GM12878 (cell line): ENCODE data around the gene ERC2. TPM values are rescaled to one million over a fixed set of nuclear protein-coding genes. Genes with fewer than 3 reads are reported as not detected.

ENCODE experiments used
- ATAC-seq: fragments of 200-7000 bp; cut with Tn5 transposase; 3 replicates; pipeline ENCODE4 v1.9.1; 2020; ENCODE audit warnings: mild to moderate bottlenecking, moderate library complexity
- BruUV-seq: library from RNA; stranded (reverse); fragments of 400-500 nt; replicated peaks from 2 replicates; lab custom pipeline; 2021; lab: Mats Ljungman, UMichigan
- CTCF ChIA-PET: fragments of 300-600 bp; sonication (Branson Sonifier 250); formaldehyde crosslinking; extraction: SDS; loops from one replicate; lab custom pipeline; 2021; ENCODE audit warnings: inconsistent platforms; lab: Yijun Ruan, JAX
- POLR2A ChIA-PET: fragments of 350-600 bp; formaldehyde crosslinking; extraction: SDS; loops from one replicate; lab custom pipeline; 2021; ENCODE audit warnings: inconsistent platforms; lab: Charles Lee
- RAD21 ChIA-PET: fragments of 300-600 bp; sonication (Branson Sonifier 250); formaldehyde crosslinking; loops from one replicate; lab custom pipeline; 2023; ENCODE audit warnings: antibody characterized with exemption; ENCODE audit not compliant: unreplicated experiment; lab: Charles Lee
- SMC1A ChIA-PET: fragments of 300-600 bp; sonication (Branson Sonifier 250); formaldehyde crosslinking; loops from one replicate; lab custom pipeline; 2023; ENCODE audit not compliant: unreplicated experiment, uncharacterized antibody; lab: Charles Lee
- DNase-seq: peaks from one replicate; pipeline ENCODE4 v3.0.0-alpha.2; 2011; ENCODE audit warnings: low read depth, low spot score
- FAIRE-seq: peaks from 3 replicates; lab custom pipeline; 2011; peaks lifted over from hg19 to GRCh38; lab: Jason Lieb, UNC
- H2AFZ ChIP-seq: 2 replicates; pipeline ENCODE4 v1.6.0; 2011; ENCODE audit warnings: low read depth, low read length, control low read depth; ENCODE audit not compliant: control insufficient read depth
- H3K27ac ChIP-seq: 2 replicates; pipeline ENCODE4 v1.5.1; 2011; ENCODE audit warnings: control low read depth; ENCODE audit not compliant: control insufficient read depth, insufficient read depth
- H3K27me3 ChIP-seq, 2 experiments: replicated peaks in 1 of 2; 2 replicates each; pipeline versions ENCODE4 v1.6.0 to v1.6.1; 2011; ENCODE audit warnings: low read length in 1 of 2; ENCODE audit not compliant: control insufficient read depth in 2 of 2, insufficient read depth in 2 of 2
- H3K36me3 ChIP-seq, 2 experiments: 2 replicates each; pipeline ENCODE4 v1.5.1; 2011; ENCODE audit warnings: low read length in 1 of 2; ENCODE audit not compliant: control insufficient read depth in 2 of 2, insufficient read depth in 2 of 2
- H3K4me1 ChIP-seq: 2 replicates; pipeline ENCODE4 v1.6.1; 2011; ENCODE audit warnings: mild to moderate bottlenecking, low read length, moderate library complexity, mixed read lengths; ENCODE audit not compliant: control insufficient read depth, insufficient read depth
- H3K4me2 ChIP-seq: 2 replicates; pipeline ENCODE4 v1.6.0; 2011; ENCODE audit warnings: control low read depth; ENCODE audit not compliant: control insufficient read depth, insufficient read depth
- H3K4me3 ChIP-seq: fragments of 200-600 bp; sonication (generic); 2 replicates; pipeline ENCODE4 v1.5.1; 2016
- H3K79me2 ChIP-seq: 2 replicates; pipeline ENCODE4 v1.6.0; 2011; ENCODE audit warnings: low read length; ENCODE audit not compliant: control insufficient read depth, insufficient read depth
- H3K9ac ChIP-seq: 2 replicates; pipeline ENCODE4 v1.8.0; 2011; ENCODE audit warnings: low read length, control low read depth, mixed read lengths; ENCODE audit not compliant: control insufficient read depth, insufficient read depth
- H3K9me3 ChIP-seq: replicated peaks from 3 replicates; pipeline ENCODE4 v1.5.1; 2011; ENCODE audit warnings: mild to moderate bottlenecking, low read length; ENCODE audit not compliant: control insufficient read depth, insufficient read depth
- H4K20me1 ChIP-seq: 2 replicates; pipeline ENCODE4 v1.6.0; 2011; ENCODE audit not compliant: control insufficient read depth, insufficient read depth
- BCL11A ChIP-seq: IDR thresholded peaks from 2 replicates; pipeline ENCODE4 v1.6.1; 2011; ENCODE audit warnings: low read depth, low read length
- BRCA1 ChIP-seq: IDR thresholded peaks from 2 replicates; pipeline ENCODE4 v1.6.1; 2011; ENCODE audit warnings: low read depth, low read length, improper control_type of control experiment
- CBFB ChIP-seq: IDR thresholded peaks from 2 replicates; pipeline ENCODE4 v1.6.1; 2016; ENCODE audit warnings: antibody characterized with exemption, low read depth
- EP300 ChIP-seq, 2 experiments: fragments of 150-350 bp in 1 of 2; IDR thresholded peaks; 2 replicates each; pipeline ENCODE4 v1.6.1; 2011 to 2012; ENCODE audit warnings: low read depth in 2 of 2, low read length in 2 of 2, borderline replicate concordance in 1 of 2, improper control_type of control experiment in 1 of 2, inconsistent platforms in 1 of 2; ENCODE audit not compliant: control insufficient read depth in 1 of 2
- HDAC6 ChIP-seq: fragments of 200-600 bp; sonication (generic); IDR thresholded peaks from one replicate; pipeline ENCODE4 v1.8.0; 2017; ENCODE audit warnings: antibody characterized with exemption; ENCODE audit not compliant: unreplicated experiment
- PRDM15 ChIP-seq: fragments of 450-650 bp; formaldehyde crosslinking; IDR thresholded peaks from 2 replicates; pipeline ENCODE4 v1.4.0; 2020; ENCODE audit warnings: mild to moderate bottlenecking, moderate library complexity
- RCOR1 ChIP-seq: conservative IDR thresholded peaks from 2 replicates; pipeline ENCODE4 v1.6.1; 2012; ENCODE audit warnings: low read depth, low read length, improper control_type of control experiment
- SIN3A ChIP-seq: IDR thresholded peaks from 2 replicates; pipeline ENCODE4 v1.6.1; 2012; ENCODE audit warnings: low read depth, low read length, improper control_type of control experiment
- ZBTB4 ChIP-seq: fragments of 450-650 bp; formaldehyde crosslinking; IDR thresholded peaks from 2 replicates; pipeline ENCODE4 v1.4.0; 2022; ENCODE audit warnings: mild to moderate bottlenecking, moderate library complexity
- ZNF217 ChIP-seq: fragments of 450-650 bp; IDR thresholded peaks from 2 replicates; pipeline ENCODE4 v1.6.1; 2017; ENCODE audit warnings: antibody characterized with exemption, mild to moderate bottlenecking
- WGBS: methylation state at CpG from one replicate; pipeline ENCODE4 v1.1.6; 2016; ENCODE audit warnings: low lambda C conversion rate; ENCODE audit not compliant: insufficient replicate concordance, insufficient coverage; ENCODE audit errors: missing lambda C conversion rate; 5-methylcytosine and 5-hydroxymethylcytosine counted together
- in situ Hi-C: fragments of 300-500 bp; cut with MboI; formaldehyde crosslinking; loops from 9 replicates; pipeline ENCODE4 v1.14.3; 2018; ENCODE audit warnings: mixed read lengths
- intact Hi-C: fragments of 100-400 bp; cut with micrococcal nuclease; formaldehyde crosslinking; loops from one replicate; pipeline ENCODE4 v1.14.2; 2022; ENCODE audit not compliant: unreplicated experiment
- polyA plus RNA-seq, 11 experiments: library from polyadenylated mRNA; depleted of rRNA in 4 of 11; unstranded in 6 of 11; stranded (reverse) in 5 of 11; fragments of >200 nt; fragmentation: Nextera tagmentation in 4 of 11; fragmentation: Illumina TruSeq in 1 of 11; extraction: Ambion mirVana in 4 of 11; extraction: Trizol in 1 of 11; gene quantifications; 1 replicate in 1 of 11; 2 replicates in 10 of 11; pipeline versions ENCODE4 v1.2.1 to v1.2.3, GENCODE V29; 2011 to 2016; ENCODE audit warnings: inconsistent platforms in 2 of 11, missing spikeins in 2 of 11, low read depth in 1 of 11
- total RNA-seq, 4 experiments: library from RNA; depleted of rRNA in 3 of 4; stranded (reverse); fragments of >200 nt in 3 of 4; fragmentation: Illumina TruSeq in 1 of 4; extraction: Trizol in 1 of 4; gene quantifications; 2 replicates each; pipeline versions ENCODE4 v1.2.1 to v1.2.3, GENCODE V29; 2013 to 2021

ERC2 gene
- total and polyA plus RNA-seq, 10 of the 15 experiments (the other 5 are each of a cell fraction or from before 2014, with no cell fraction given), result 0.06 to 1.4 (median 0.12) TPM; not detected in 3

GRCh38 chr3:56193519-56193918 is 274.7 kb downstream of the ERC2 start:
- Histone ChIP-seq H3K9ac (no peak overlapping the region), H3K9me3 (no peaks in the 10 kb centered on the region), H2AFZ (no peak overlapping the region), H3K79me2 (no peaks in the 10 kb centered on the region), H3K27me3 (no peaks in the 10 kb centered on the region), H3K4me3 (no peak overlapping the region), H3K4me2 (no peak overlapping the region), H3K36me3 (no peaks in the 10 kb centered on the region)
- POLR2A ChIA-PET, result no interaction called here
- RAD21 ChIA-PET, result no interaction called here
- FAIRE-seq, result no peak
- SMC1A ChIA-PET, result no interaction called here
- CTCF ChIA-PET, result no interaction called here
- intact Hi-C loops, result no loop called here
- TF ChIP-seq BCL11A, result no peak
- no peak for TF ChIP-seq ZBTB4
- TF ChIP-seq BRCA1, result no peak
- no peak for TF ChIP-seq HDAC6
- no peak for TF ChIP-seq ZNF217
- no peak for TF ChIP-seq RCOR1
- TF ChIP-seq EP300 (IDR thresholded peaks at IDR 0.05; ENCODE audit: borderline replicate concordance in 1 of 2, control insufficient read depth in 1 of 2, low read depth in 2 of 2, low read length in 2 of 2), result no peak
- TF ChIP-seq CBFB, result no peak
- no peak for TF ChIP-seq PRDM15
- no peak for TF ChIP-seq SIN3A
- TF ChIP-seq, all 136 proteins: peak for 0
- DNase-seq (no peak), ATAC-seq (no peak)
- WGBS, result 25% methylated on average over 3 of the region's 3 CpGs
- in situ Hi-C loops, result no loop called here
- Histone ChIP-seq H4K20me1 (no peaks in the 10 kb centered on the region), H3K4me1 (no peaks in the 10 kb centered on the region), H3K27ac (no peak overlapping the region)
- BruUV-seq, result no TSS peak
